ENCODE data around the gene LCN12.

The LCN12 gene

GRCh38 chr9:136958898-136959850 lies 7.1 kb downstream of the LCN12 start:
- no peak for DNase-seq

GRCh38 chr9:136960212-136960937 lies 8.3 kb downstream of the LCN12 start:
- DNase-seq = no peak

DNA sequence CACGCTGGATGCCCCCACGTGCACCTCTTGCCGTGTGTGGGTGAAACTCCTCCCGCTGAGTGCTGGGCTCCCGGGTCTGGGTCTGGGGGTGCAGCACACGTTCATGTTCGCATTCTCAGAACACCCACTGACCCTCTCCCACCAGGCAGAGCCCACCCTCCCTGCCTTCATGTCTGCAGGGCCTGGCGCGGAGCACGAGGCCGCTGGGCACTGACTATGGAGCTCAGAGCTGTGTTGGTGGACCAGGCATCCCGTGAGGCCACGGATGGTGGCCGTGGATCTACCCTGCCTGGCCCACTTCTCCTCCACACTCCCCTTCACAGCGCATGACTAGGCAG lies 8.8 kb downstream of the LCN12 start:
- no peak for DNase-seq

DNA sequence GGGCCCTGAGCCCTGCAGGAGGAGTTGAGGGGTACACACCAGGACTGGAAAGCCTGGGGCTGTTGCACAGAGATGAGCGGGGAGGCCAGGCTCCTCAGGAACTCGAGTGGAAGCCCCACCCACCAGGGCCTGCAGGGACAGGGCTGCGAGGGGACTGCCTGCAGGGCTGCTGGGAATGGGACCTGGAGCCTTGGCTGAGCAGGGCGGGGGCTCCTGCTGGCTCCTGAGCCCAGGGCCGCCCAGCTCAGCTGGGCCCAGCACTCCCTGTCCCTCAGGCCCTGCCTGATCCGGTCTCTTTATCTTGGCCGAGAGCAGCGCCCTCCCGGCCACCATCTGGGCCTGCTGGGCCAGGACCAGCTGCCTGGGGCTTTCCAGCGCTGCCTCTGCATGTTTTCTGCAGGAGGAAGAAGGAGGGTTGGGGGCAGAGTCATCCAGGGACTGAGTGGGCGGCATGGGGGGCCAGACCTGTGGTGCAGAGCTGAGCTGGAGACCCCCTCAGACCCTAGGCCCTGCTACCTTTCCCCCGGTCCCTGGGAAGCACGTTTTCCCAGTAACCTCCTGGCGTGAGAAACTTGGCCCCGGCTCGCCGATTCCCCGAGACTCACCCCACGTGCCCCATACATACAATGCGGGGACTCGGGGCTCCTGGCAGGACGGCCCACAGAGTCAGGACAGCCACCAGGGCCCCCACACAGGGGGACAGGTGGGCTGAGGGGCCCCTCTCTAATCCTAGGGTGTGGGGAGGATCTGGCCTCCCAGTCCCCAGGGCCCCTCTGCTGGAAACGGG lies 9.4 kb downstream of the LCN12 start:
- no peak for DNase-seq

- no peak for DNase-seq
Measured at GRCh38 chr9:136962163-136962562, 10.1 kb downstream of the LCN12 start.

GRCh38 chr9:136962701-136963248 lies 10.7 kb downstream of the LCN12 start:
- DNase-seq = no peak

DNA sequence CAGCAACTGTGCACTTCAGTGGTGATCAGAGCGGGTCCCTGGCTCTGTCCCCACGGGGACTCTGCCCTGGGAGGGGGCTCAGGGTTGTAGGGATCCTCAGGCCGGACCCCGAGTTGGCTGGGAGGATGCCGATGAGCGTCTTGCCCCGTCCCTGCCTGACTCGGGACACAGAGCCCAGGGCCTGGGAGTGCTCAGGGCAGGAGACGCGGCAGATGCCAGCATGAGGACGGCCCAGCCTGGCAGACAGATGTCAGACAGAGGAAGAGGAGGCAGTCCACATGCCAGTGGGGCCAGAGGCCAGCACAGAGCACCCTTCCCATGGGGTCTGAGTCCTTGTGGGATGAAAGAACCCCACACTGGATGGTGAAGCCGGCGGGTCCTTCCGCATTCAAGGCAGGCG lies 11.3 kb downstream of the LCN12 start:
- DNase-seq = no peak

- DNase-seq = no peak
Measured at GRCh38 chr9:136963751-136964150, 11.7 kb downstream of the LCN12 start.

DNA sequence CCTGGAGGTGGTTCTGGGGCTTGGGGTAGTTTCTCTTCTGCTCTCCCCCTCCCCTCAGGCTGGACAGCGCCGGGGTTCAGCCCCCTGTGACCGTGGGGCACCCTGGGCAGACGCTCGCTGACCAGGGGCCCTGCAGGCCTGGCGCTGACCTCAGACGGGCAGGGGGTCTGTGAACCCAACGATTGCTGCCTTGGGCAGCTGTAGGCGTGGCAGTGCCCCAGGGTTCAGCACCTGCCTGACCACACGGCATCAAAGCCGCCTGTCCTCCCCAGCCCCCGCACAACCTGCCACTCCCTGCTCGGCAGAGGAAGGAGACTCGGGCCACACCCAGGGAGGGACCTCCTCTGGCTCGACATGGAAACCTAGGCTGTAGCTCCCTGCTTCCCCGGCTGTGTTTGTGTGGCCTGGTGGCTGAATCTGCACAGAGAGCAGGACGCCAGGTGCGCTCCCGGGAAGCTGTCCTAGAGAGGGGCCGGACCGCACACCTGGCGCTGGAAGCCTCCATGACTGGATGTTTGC lies 12.2 kb downstream of the LCN12 start:
- peak; percentile 86 for DNase-seq

DNA sequence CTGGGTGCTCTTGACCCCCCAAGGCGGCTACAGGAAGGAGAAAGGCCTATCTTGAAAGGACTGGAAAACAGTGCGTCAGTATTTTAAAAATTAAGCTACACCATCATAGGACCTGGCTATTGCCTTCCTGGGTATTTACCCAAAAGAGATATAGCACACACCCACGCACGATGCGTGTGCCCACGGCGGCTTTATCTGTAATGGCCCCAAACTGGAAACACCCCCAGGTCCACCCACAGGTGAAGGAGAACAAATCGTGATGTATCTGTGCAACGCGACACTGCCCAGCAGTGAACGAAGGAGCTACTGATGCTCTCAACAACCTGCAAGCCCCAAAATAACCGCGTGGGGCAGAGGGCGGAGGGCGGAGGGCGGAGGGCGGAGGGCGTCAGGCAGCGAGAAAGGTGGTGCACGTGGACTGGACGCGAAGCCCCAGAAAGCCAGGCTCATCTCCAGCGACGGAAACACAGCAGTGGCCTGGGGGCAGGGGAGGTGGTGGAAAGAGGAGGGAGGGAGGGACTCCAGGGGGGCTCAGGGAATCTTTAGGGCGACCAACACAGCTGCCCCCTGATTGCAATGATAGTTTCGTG lies 12.9 kb downstream of the LCN12 start:
- DNase-seq = no peak

- DNase-seq = no peak
Measured at GRCh38 chr9:136965771-136966484, 13.9 kb downstream of the LCN12 start.

GRCh38 chr9:136968333-136969127 lies 16.5 kb downstream of the LCN12 start:
- no peak for DNase-seq

- DNase-seq = no peak
Measured at GRCh38 chr9:136969150-136969549, 17.1 kb downstream of the LCN12 start.

DNA sequence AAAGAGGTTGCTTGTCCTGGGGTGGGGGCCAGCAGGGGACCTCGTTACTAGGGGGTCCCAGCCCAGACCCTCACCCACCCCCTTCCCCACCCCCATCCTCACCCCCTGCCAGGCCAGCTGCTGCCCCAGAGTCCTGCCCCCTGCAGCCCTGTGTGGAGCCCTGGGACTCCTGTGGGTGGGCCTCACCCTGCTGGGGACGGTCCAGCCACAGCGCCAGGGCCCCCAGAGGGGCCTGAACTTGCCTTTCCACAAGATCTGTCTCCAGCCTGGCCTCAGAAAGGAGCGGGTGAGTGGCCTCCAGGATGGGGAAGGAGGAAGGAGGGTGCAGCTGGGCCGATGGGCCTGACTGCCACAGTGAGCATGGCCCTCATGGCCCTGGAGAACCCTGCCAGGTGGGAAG lies 17.7 kb downstream of the LCN12 start:
- DNase-seq = no peak

DNA sequence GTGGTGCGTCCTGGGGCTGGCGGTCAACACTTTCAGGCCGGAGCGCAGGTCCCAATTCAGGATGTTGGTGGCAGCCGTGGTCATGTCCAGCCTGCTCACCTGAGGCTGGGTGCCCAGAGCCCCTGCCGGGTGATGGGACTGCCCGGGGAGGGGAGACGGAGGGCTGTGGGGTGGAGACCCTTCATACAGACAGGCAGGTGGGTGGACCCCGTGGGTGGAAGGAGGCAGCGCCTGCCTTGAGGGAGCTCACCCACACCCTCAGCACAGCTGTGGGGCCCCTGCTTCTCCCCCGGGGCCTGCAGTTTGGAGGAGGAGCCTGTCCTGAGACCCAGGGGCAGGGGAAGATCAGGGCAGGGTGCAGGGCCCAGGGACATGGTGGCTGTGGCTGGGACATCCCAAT lies 18.3 kb downstream of the LCN12 start:
- no peak for DNase-seq

DNA sequence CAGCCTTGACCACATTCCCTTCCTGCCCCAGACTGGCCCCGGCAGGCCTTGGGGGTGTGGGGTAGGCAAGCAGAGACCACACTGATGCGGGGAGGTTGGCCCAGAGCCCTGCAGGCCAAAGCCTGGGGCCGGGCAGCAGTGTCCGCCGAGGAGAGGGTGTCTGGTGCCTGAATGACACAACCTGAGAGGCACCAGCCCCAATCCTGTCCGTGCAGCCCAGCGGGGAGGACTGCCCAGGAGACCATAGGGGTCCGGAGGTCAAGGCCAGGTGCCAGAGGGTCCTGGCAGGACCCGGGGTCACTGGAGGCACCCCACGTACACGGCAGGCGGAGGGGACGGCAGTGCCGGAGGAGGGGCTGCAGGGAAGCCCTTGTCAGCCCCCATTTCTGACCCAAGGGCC lies 19.7 kb downstream of the LCN12 start:
- DNase-seq = no peak

GRCh38 chr9:136972335-136972734 lies 20.3 kb downstream of the LCN12 start:
- no peak for DNase-seq

- DNase-seq = no peak
Measured at GRCh38 chr9:136972743-136973142, 20.7 kb downstream of the LCN12 start.

GRCh38 chr9:136973618-136974617 lies 21.8 kb downstream of the LCN12 start:
- no peak for DNase-seq

Measured in NCI-H146 (cell line).